Panc1 (cell line): ENCODE results near the gene NT5C2. TPM values are rescaled to one million over a fixed set of nuclear protein-coding genes. Genes with fewer than 3 reads are reported as not detected.
A peak's percentile ranks its signal among the peaks of the same experiment; 100 is the strongest.

Experiments used
- ATAC-seq: fragments of 200-7000 bp; cut with Tn5 transposase; 2 replicates; pipeline ENCODE4 v1.9.1; 2020; ENCODE audit warnings: mild to moderate bottlenecking, moderate library complexity
- BruUV-seq: library from RNA; stranded (reverse); fragments of 400-500 nt; replicated peaks from 2 replicates; lab custom pipeline; 2021; lab: Mats Ljungman, UMichigan
- CTCF ChIA-PET: fragments of 300-600 bp; sonication (Branson Sonifier 250); formaldehyde crosslinking; loops from one replicate; lab custom pipeline; 2022; ENCODE audit warnings: antibody characterized with exemption; lab: Charles Lee
- POLR2A ChIA-PET: fragments of 300-600 bp; sonication (Branson Sonifier 250); formaldehyde crosslinking; loops from one replicate; lab custom pipeline; 2022; ENCODE audit warnings: antibody characterized with exemption; lab: Charles Lee
- DNase-seq: peaks from one replicate; pipeline ENCODE4 v3.0.0-alpha.2; 2010; ENCODE audit warnings: low read depth, low spot score
- H3K27ac ChIP-seq: 2 replicates; pipeline ENCODE4 v1.5.1; 2011; ENCODE audit warnings: mild to moderate bottlenecking, low read length, inconsistent platforms
- H3K27me3 ChIP-seq: fragments of 200-500 bp; sonication (Bioruptor generic); 2 replicates; pipeline ENCODE4 v1.6.0; 2014; ENCODE audit warnings: low read length, inconsistent platforms; ENCODE audit not compliant: control insufficient read depth, insufficient read depth
- H3K36me3 ChIP-seq: fragments of 200-500 bp; sonication (Bioruptor generic); 2 replicates; pipeline ENCODE4 v1.5.1; 2014; ENCODE audit warnings: inconsistent platforms, mild to moderate bottlenecking, low read length, moderate library complexity; ENCODE audit not compliant: control insufficient read depth, insufficient read depth
- H3K4me1 ChIP-seq: 2 replicates; pipeline ENCODE4 v1.5.1; 2011; ENCODE audit warnings: inconsistent platforms, mild to moderate bottlenecking, low read length, moderate library complexity; ENCODE audit not compliant: control insufficient read depth, insufficient read depth
- H3K4me3 ChIP-seq, 2 experiments: 2 replicates each; pipeline ENCODE4 v1.5.1; 2011 to 2012; ENCODE audit warnings: low read depth in 2 of 2, low read length in 2 of 2, mild to moderate bottlenecking in 2 of 2, inconsistent platforms in 1 of 2, moderate library complexity in 1 of 2
- H3K9me3 ChIP-seq: fragments of 200-500 bp; sonication (Bioruptor generic); 2 replicates; pipeline ENCODE4 v1.5.1; 2014; ENCODE audit warnings: low read depth, mild to moderate bottlenecking, inconsistent platforms, low read length, moderate library complexity; ENCODE audit not compliant: control insufficient read depth, insufficient read depth
- CTCF ChIP-seq: fragments of 450-650 bp; IDR thresholded peaks from 2 replicates; pipeline ENCODE4 v1.5.1; 2017; ENCODE audit warnings: mild to moderate bottlenecking
- POLR2AphosphoS5 ChIP-seq: IDR thresholded peaks from 2 replicates; pipeline ENCODE4 v1.6.1; 2012; ENCODE audit warnings: mild to moderate bottlenecking, low read depth, low read length, moderate library complexity
- REST ChIP-seq, 2 experiments: IDR thresholded peaks; 2 replicates each; pipeline ENCODE4 v1.6.1; 2011 to 2012; ENCODE audit warnings: low read depth in 2 of 2, control low read depth in 1 of 2, low read length in 1 of 2, mild to moderate bottlenecking in 1 of 2, moderate library complexity in 1 of 2; ENCODE audit not compliant: insufficient read depth in 1 of 2
- SIN3A ChIP-seq: IDR thresholded peaks from 2 replicates; pipeline ENCODE4 v1.6.1; 2012; ENCODE audit warnings: low read depth, mild to moderate bottlenecking, low read length, moderate library complexity, borderline replicate concordance; ENCODE audit not compliant: insufficient read depth
- TCF7L2 ChIP-seq: IDR thresholded peaks from 2 replicates; pipeline ENCODE4 v1.6.1; 2011; ENCODE audit warnings: mild to moderate bottlenecking, low read depth, low read length, inconsistent platforms
- in situ Hi-C: cut with HindIII; loops from 2 replicates; pipeline ENCODE4 v1.10.0; 2016; ENCODE audit warnings: low sequenced_read_pairs, low pct_unique_long_range_greater_than_20kb
- intact Hi-C: fragments of 100-400 bp; cut with micrococcal nuclease; formaldehyde crosslinking; loops from one replicate; pipeline ENCODE4 v1.10.0; 2022; ENCODE audit not compliant: unreplicated experiment
- total RNA-seq: library from RNA; stranded (reverse); gene quantifications from one replicate; pipeline ENCODE4 v1.2.1, GENCODE V29; 2021; ENCODE audit not compliant: unreplicated experiment

NT5C2 gene
- total RNA-seq, 1 experiment from 2014 or later: 150 TPM

GRCh38 chr10:103079100-103079499 is 114.0 kb downstream of the NT5C2 start:
- Histone ChIP-seq H3K4me1 (no peaks in the 10 kb centered on the region), H3K27me3 (no peaks in the 10 kb centered on the region), H3K36me3 (peaks cover 4% of the 10 kb centered on the region; the same call in 1 of the 2 replicates), H3K27ac (no peak overlapping the region), H3K4me3 (no peak overlapping the region), H3K9me3 (no peaks in the 10 kb centered on the region)
- TF ChIP-seq REST (IDR thresholded peaks at IDR 0.05; ENCODE audit: insufficient read depth in 1 of 2, low read depth in 2 of 2, low read length in 1 of 2) (no peak), POLR2AphosphoS5 (peak; percentile 20; the same call in 1 of the 2 replicates)
- intact Hi-C loops: no loop called here
- CTCF ChIA-PET: interaction anchor here (0.6 kb wide), 1 partner anchor 163 kb away, joined by 5 read pairs; no protein-coding TSS in a partner anchor
- no TSS peak for BruUV-seq
- in situ Hi-C loops: no loop called here
- ATAC-seq (no peak), DNase-seq (no peak)
- POLR2A ChIA-PET: no interaction called here

- no peak for DNase-seq
- Histone ChIP-seq H3K36me3 (peaks cover under 1% of the 10 kb centered on the region; the same call in 1 of the 2 replicates), H3K9me3 (no peaks in the 10 kb centered on the region), H3K4me1 (no peaks in the 10 kb centered on the region), H3K4me3 (no peak overlapping the region), H3K27me3 (no peaks in the 10 kb centered on the region), H3K27ac (no peak overlapping the region)
- intact Hi-C loops (no loop called here), in situ Hi-C loops (no loop called here)
- CTCF ChIA-PET: interaction anchor here (0.6 kb wide), 1 partner anchor 164 kb away, joined by 5 read pairs; no protein-coding TSS in a partner anchor
- TF ChIP-seq REST (IDR thresholded peaks at IDR 0.05; ENCODE audit: insufficient read depth in 1 of 2, low read depth in 2 of 2, low read length in 1 of 2) (no peak), TCF7L2 (no peak), POLR2AphosphoS5 (no peak; the same call in 1 of the 2 replicates), SIN3A (no peak), CTCF (no peak)
- no TSS peak for BruUV-seq
- no peak for ATAC-seq
- POLR2A ChIA-PET: no interaction called here
Measured at GRCh38 chr10:103078676-103079075, 114.4 kb downstream of the NT5C2 start.
